WTC11 (cell line): ENCODE data around the gene S1PR3.

Experiments used
- ZNF416 ChIP-seq: fragments of 250-450 bp; sonication (Bioruptor Pico); IDR thresholded peaks from 2 replicates; pipeline ENCODE4 v1.9.0; 2021; ENCODE audit warnings: mild to moderate bottlenecking, inconsistent platforms
- TF ChIP-seq, protein P1 (sequence below): fragments of 200-600 bp; IDR thresholded peaks from 2 replicates; pipeline ENCODE4 v1.8.0; 2022; ENCODE audit warnings: antibody characterized with exemption

DNA sequence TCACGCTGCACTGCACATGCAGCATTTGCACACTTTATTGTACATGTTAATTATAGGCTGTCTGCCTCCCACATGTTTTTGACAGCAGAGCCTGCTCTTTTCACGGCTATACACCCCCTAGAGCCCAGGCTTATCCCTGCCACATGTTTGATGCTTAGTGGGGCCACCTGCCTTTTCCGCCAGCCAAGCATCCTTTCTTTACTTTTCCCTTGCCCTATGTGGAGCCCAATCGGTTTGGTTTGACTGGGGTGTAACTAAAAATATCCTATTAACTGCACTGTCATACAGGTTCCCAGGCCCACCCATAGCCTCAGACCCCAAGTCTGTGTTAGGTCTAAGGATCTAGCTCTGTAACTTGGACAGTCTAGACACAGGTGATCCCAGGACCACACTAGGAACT lies 18.9 kb upstream of the S1PR3 start:
- TF ChIP-seq, protein P1, sequence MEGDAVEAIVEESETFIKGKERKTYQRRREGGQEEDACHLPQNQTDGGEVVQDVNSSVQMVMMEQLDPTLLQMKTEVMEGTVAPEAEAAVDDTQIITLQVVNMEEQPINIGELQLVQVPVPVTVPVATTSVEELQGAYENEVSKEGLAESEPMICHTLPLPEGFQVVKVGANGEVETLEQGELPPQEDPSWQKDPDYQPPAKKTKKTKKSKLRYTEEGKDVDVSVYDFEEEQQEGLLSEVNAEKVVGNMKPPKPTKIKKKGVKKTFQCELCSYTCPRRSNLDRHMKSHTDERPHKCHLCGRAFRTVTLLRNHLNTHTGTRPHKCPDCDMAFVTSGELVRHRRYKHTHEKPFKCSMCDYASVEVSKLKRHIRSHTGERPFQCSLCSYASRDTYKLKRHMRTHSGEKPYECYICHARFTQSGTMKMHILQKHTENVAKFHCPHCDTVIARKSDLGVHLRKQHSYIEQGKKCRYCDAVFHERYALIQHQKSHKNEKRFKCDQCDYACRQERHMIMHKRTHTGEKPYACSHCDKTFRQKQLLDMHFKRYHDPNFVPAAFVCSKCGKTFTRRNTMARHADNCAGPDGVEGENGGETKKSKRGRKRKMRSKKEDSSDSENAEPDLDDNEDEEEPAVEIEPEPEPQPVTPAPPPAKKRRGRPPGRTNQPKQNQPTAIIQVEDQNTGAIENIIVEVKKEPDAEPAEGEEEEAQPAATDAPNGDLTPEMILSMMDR = no peak
- TF ChIP-seq ZNF416 (CRISPR knock-in tag) = no peak
